ENCODE data around the gene OR8B4. TPM values are rescaled to one million over a fixed set of nuclear protein-coding genes. Genes with fewer than 3 reads are reported as not detected.
"Not testable (repeated sequence)": the region's sequence is repeated elsewhere in the genome, so short reads cannot be mapped to it uniquely, and the experiment has no call there.

OR8B4 gene, protein sequence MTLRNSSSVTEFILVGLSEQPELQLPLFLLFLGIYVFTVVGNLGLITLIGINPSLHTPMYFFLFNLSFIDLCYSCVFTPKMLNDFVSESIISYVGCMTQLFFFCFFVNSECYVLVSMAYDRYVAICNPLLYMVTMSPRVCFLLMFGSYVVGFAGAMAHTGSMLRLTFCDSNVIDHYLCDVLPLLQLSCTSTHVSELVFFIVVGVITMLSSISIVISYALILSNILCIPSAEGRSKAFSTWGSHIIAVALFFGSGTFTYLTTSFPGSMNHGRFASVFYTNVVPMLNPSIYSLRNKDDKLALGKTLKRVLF
- not detected for polyA plus RNA-seq (2013, experiment 1 of 2; ENCODE audit: insufficient read length)
- polyA plus RNA-seq (2013, experiment 2 of 2; ENCODE audit: insufficient read length), result not detected

DNA sequence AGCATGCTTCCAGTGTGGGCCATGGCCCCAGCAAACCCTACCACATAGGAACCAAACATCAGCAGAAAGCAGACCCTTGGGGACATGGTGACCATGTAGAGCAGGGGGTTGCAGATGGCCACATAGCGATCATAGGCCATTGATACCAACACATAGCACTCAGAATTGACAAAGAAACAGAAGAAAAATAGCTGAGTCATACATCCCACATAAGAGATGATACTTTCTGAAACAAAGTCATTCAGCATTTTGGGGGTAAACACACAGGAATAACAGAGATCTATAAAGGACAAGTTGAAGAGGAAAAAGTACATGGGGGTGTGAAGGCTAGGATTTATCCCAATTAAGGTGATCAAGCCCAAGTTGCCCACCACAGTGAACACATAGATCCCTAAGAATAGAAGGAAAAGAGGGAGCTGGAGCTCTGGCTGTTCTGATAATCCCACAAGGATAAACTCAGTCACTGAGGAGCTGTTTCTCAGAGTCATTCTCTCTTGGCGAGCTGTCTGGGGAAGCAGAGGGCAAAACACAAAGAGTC is at the start of gene OR8B4:
TSS of gene OR8B4 (minus strand) at position 488 of the 538 bp plus-strand sequence. CDS start at position 488, 0 bp downstream.
- DNase-seq, result no peak

DNA sequence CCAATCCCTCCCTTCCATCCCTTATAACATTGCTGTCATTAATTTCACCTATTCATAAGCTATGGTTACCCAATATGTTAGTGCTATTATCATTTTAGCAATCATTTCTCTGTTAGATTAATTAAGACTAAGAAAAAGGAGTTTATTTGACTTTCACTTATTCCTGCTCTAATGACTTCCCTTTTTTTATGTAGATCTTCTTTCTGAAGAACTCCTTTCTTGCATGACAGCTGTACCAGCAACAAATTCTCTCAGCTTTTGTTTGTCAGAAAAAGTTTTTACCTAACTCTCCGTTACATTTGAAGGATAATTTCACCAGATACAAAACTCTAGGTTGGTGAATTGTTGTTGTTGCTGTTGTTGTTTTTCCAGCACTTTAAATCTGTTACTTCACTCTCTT is 49.4 kb upstream of the OR8B4 start:
- DNase-seq, result no peak

DNA sequence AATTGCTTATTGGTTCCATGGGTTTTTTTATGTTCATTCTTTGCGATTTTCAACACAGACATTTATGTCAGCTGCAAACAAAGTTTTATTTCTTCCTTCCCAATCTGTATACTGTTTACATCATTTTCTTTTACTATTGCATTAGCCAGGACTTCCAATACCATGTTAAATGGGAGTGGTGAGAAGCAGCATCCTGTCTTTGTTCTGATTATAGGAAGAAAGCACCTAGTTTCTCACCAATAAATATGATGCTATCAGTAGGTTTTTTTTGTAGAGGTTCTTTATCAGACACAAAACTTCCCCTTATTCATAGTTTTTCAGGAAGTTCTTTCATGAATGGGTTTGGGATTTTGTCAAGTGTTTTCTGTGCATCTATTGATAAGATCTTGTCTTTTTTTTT is 48.8 kb upstream of the OR8B4 start:
- DNase-seq, result no peak

DNA sequence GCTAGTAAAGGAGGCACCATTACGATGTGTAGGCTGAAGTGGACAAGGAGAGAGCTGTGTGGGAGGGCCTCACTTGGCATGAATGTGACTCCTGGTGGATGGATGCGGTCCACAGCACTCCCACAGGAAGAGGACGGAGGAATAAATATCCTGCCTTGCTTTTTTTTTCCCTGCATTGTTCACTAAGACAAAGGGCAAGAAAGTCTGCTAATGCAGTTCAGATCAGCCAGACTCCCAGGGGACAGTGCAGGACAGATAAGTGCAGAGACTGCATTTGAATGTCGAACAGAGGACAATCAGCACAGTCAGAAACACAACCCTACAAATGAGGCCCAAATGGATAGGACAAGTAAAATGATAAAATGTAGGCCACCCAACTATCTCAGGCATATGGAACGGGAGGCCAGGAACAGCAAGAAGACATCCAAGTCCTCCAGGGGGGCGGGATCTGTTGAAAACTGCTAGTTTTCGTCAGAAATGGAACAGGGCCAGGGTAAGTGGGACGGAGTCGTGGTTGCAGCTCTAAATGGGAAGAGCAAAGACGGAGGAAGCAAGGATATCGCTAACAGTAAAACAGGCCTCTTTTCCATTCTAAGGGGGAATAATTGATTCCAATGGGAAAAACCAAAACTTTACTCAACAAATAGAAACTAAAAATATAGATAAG is 46.0 kb upstream of the OR8B4 start:
- no peak for DNase-seq

DNA sequence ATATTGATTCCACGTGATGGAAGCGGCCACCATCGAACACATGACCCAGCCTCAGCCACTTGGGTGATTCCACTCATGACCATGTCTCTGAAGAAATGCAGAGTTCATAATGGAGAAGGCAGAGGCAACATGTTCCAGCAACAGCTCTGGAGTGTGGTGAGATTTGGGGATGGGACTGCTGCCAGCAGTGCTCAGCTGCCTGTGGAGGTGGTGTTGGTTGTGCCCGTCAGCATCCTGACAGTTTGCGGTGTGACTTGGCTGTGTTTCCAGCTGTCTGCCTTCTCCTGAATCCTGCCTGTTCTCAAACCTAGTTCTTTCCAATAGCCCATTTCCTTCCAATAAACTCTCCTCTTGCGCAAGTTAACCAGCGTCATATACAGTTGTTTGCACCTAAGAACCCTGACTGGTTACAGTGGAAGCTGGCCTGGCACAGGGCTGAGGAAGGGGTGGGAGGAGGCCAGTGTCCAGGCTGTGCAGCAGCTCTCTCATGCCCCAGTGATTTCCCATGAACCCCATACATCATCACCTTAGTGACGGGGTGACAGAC is 42.8 kb upstream of the OR8B4 start:
- DNase-seq, result no peak

DNA sequence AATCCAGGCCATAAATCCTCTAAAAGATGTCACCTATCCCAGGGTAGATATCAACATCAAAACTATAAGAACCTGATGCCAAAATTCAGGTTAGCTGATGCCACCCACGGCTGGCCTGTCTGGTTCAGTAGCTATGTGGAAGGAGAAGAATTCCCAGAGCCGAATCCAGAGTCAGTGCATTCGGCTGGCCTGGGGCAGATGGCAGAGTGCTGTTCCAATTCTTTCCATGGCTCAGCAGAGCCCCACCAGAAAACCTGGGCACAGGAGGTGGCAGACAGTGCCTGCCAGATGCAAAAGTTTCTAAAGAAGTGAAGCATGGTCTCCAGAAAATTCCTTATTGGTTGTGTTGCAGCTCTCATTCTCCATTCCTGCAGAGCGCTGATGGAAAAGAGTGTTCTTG is 40.7 kb upstream of the OR8B4 start:
- no peak for DNase-seq

DNA sequence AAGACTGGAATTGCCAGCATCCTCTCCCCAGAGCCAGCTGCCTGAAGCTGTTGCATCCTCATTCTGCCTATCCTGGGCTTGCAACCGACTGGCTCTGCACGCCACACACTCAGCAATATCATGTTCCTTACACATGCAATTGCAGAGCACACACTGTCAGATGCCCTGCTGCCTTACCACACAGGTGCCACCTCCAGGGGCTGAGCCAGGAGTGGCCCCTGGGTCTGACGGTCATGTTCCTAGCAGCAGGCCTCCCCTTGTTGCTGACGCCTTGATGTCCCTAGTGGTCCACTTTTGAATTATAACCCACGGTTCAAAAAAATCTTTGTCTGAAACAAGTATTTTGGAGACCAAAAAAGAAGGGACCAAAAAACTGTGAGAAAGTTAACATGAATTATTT is 39.3 kb upstream of the OR8B4 start:
- DNase-seq, result no peak

DNA sequence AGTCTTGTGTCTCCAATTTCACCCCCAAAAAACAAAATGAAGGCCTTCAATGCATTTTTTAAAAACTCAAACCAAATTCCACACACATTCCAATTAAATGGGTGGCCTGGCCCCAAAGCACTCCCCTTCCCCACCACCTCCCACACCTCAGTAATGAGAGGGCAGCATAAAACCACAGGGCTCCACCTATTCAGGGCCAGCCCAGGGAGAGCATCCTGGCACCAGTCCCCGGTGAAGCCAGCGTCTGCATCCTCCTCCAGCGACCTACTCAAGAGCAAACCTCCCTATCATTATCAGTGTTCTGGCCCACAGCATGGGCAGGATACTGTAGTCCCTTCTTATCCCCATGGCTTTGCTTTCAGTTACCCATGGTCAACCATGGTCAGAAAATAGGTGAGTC is 38.7 kb upstream of the OR8B4 start:
- no peak for DNase-seq

DNA sequence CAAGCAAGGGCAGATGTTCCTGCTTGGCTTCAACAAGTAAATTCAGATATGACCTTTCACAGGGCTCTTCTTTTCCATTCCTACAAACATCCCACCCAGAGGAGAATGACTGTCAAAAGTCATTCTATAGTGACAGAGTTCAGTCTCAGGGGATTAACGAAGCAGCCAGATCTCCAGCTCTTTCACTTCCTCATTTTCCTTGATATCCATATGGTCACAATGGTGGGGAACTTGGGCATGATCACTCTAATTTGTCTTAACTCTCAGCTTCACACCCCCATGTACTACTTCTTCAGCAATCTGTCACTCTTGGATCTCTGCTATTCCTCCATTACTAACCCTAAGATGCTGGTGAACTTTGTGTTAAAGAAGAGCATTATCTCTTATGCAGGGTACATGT is 35.8 kb upstream of the OR8B4 start:
- no peak for DNase-seq

DNA sequence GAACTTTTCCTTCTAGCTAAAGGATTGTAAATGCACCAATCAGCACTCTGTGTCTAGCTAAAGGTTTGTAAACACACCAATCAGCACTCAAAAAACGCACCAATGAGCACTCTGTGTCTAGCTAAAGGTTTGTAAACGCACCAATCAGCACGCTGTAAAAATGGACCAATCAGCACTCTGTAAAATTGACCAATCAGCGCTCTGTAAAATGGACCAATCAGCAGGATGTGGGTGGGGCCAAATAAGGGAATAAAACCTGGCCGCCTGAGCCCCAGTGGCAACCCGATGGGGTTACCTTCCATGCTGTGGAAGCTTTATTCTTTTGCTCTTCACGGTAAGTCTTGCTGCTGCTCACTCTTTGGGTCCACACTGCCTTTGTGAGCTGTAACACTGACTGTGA is 34.7 kb upstream of the OR8B4 start:
- DNase-seq, result not testable (repeated sequence)

DNA sequence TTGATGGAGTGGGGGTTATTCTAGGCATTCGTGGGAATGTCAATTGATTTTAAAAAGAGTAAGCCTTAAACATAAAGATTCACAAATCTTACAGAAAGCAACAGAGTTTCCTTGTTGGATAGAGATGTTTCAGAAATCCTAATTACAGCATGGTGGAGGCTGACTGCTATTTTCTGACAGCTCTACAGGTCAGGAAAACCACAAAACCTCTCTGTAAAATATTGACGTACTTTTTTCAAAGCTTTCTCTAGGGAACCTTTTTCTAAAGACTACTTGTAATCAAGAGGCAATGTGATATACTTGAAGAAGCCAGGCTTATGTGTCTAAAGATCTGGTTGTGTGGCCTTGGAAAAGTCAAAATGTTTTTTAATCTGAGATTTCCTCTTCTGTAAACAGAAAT is 29.9 kb upstream of the OR8B4 start:
- no peak for DNase-seq

DNA sequence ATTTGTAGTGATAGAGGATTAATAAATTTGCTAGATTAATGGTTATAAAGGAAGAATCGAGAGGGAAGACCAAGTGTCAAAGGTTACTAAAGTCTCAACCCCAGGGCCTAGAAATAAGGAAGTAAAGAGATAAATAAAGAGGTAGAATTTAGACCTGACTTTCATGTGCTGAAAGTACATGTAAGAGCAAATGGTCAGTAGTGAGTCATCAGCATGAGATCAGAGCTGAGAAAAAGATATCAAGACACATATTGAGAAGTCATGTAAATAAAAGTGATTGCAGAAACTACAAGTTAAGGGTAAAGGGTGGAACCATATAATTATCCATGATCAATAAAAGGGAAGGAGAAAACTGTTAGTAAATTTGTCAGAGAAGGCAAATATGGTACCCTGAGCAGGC is 22.2 kb upstream of the OR8B4 start:
- no peak for DNase-seq

DNA sequence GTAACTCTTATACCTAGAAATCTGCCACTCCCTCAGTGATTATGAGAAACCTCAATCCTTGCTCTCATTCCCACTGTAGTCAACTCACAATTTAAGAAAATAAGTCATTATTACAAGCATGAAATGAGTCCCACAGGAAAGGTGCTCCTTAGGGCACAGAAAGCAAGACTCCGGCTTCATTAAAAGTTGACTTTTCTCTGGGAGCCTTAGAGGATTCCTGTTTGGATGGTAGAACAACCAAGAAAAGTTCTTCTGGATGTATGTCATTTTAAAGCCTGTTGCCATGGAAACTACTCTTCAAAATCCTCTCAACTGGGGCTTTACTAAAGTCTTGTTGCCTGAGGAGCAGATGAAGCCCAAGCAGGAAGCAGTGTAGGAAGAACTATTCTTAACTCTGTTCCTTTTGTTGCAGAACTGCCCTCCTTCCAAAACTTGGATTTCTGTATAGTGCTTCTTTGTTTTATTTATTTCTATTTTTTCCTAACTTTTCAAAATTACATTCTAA is 21.0 kb upstream of the OR8B4 start, which contains the start of gene OR8B8:
TSS of gene OR8B8 (minus strand) at position 51 of the 505 bp plus-strand sequence. CDS start 4,611 bp downstream, outside the sequence.
- no peak for DNase-seq

DNA sequence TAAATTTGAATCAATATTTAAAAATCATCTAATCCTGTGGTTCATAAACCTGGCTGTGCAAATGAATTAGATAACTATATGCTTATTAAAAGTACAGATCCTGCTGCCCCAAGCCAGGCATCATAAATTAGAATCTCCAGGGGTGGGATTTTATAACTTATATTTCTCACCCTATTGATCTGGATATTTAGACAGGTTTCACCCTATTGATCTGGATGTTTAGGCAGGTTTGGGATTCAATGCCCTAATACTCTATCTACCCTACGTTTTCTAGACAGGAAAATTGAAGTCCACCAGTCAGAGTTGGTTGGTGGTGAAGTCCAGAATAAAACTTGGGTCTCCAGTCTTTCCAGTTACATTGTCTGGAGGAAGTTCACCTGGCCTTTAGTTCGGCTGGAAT is 18.2 kb upstream of the OR8B4 start:
- DNase-seq, result no peak

DNA sequence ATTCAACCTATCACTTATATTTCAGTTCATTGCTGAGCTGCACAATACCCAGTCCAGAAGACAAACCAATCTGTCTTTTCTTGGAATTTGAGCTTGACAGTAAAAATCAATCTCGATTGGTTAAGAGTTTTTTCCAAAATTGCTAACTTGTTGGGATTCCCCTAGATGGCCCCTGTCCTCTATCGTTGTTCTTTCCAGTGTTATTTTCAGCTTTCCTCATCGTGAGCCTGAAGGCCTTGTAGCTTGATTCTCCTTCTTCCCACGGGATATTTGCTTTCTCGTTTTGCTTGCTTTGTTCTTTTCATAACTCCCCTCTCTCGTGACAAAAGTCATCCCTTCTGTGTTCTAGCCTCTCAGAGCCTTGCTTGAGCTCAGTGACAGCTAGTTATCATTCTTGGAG is 17.8 kb upstream of the OR8B4 start:
- DNase-seq, result no peak

DNA sequence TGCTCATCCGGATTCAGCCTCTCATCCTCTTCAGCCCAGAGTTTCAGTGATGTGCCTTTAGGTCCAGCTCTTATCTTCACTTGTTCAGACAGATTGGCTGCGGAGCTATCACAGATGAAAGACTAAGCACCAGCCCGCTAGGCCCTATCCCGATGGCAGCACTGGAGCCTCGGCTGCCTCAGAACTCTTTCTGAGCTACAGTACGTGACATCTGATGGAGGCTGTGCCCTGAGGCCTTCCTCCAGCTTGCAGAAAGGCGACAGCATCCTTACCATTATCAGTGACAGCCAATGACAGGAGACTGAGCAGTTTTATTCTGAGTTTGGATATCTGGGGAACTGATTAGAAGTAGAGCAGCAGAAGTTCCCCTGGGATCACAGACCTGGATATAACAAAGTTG is 16.8 kb upstream of the OR8B4 start:
- no peak for DNase-seq

DNA sequence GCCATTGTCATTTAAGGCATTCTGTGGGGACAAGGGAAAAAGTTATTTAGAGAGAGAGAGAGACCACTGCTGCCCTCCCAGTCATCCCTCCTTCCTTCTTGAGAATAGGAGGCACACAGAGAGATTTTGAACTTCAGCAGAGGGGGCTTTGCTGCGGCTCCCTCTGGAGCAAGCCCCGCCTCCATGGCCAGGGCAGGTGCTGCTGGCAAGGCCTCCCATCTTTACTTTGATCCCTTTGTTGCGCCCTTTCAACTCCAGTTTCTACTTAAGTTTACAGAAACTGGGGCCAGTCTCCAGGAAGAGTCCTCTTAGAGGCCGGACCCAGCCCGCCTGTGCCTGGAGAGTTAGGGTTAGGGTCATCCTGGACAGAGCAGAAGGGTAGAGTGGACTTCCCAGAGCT is 16.4 kb upstream of the OR8B4 start:
- no peak for DNase-seq

DNA sequence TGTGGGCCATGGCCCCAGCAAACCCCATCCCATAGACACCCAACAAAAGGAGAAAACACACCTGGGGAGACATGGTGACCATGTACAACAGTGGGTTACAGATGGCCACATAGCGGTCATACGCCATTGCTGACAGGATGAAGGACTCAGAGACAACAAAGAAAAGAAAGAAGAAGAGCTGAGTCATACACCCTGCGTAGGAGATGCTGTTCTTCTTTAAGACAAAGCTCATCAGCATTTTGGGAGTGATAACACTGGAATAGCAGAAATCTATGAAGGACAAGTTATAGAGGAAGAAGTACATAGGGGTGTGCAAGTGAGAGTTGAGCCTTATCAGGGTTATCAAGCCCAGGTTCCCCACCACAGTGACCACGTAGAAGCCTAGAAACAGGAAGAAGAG is 15.9 kb upstream of the OR8B4 start:
- no peak for DNase-seq

DNA sequence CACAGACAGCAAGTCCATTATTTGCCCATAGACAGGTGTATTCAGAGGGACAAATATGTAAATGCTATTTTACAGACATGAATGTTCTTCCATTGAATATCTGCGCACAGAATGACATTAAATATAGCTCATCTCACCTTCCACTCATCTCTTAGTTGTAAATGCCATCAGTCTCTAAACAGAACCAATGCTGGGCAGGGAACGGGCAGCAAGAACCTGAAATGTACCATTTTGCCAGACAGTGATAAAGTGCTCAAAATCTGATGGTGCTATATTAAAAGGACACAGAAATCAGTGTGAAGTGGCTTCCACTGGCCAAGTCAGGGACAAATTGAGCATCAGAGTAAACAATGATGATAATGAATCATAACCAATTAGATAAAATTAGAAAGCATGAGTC is 10.0 kb upstream of the OR8B4 start:
- DNase-seq, result no peak

DNA sequence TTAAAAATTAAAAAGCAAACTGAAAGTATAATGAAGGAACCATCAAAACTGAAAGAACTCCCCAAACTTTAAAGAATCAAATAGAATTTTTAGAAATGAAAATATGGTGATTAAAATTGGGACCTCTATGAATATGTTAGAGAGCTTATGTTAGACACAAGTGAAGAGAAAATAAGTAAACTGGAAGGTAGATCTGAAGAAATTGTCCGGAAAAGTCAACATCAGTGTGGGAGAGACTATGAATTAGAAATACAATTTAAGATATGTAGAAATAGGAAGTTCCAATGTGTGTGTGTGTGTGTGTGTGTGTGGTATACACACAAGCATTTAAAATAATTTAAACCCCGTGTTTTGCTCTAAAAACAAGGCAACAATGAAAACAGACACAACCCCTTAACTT is 4.9 kb upstream of the OR8B4 start:
- DNase-seq, result no peak

DNA sequence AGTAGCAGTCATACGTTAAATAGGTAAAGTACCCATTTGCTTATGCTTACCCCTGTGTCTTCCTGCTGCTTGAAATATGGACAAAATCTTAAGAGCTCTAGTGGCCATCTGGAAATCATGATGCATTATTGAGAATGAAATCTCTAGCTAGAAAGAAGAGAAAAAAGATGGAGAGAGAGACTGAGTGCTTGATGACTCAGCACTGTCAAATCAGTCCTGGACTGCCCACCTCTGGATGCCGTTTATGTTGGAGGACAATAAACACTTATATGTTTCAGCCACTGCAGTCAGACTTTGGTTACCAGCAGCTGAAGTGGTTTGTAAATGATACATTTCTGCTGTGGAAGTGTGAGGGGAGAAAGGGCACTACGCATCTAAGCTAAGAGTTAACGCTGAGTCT is 3.6 kb downstream of the OR8B4 start:
- DNase-seq, result no peak

DNA sequence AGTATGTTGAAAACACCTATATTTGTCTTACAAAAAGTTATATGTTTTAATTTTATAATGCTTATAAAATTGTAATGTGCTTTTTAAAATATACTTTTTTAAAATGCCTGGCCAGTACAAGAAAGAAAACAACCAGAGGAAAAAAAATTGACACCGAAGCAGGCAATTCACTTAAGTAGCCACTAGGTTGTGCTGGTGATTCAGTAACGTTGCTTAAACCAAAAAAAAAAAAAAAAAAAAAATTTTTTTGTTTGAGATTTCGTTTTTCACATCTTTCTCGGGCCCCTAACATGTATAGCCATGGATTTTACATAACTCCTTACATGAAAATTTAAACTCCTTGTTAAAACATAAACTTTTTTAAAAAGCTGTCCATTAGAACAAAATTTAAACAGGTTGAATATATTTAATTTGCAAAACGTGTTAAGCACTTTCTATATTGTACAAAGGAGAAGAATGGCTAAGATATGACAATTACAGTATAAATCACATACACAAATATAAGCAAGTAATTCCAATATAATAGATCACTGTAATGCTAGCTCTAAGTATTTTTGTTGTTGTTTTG is 9.2 kb downstream of the OR8B4 start:
- DNase-seq, result peak; percentile 33

DNA sequence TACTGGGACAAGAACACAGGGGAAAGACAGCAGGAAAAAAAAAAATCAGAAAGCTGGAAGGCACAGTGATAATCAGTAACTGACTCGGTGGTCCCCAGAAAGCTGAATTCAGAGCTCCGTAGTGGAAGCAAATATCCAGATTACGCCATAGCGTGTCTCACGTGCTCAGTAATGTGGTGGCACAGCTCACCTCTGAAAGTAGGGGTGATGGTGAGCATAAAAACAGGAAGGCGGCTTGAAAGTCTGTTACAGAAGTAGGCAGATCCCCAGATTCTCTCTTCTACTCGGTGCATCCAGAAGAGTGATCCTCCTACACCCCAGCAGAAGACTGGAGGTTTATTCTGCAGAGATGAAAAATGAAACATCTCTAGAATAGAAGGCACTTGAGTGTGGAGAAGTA is 14.8 kb downstream of the OR8B4 start:
- DNase-seq, result no peak
